ENCODE measurements around the gene RFFL. TPM values are rescaled to one million over a fixed set of nuclear protein-coding genes. Genes with fewer than 3 reads are reported as not detected.

RFFL gene
- total RNA-seq, 1 experiment from 2014 or later = 37.7 TPM

DNA sequence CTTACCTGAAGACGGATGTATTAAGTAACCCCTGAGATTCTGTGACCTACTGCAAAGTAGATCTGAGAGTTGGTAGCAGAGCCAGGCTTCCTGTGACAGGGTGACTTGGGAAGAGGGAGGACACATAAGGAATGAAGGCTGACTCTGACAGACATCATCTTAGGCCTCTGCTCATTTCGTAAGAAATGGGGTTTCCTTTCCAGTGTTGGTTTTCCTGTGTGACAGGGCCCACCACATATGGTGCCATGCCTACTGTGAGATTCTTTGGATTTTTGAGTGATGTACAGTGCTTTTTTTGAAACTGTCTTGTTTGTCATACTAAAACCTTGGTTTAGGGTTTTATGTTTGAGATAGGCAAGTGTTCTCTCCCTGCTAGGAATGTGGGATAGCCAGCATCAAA, 70.5 kb downstream of the RFFL start:
- no peaks in the 10 kb centered on the region for H3K9me2 ChIP-seq (replicated peaks; ENCODE audit: low read length)
- ChIA-PET CTCF (no interaction called here), POLR2A (ENCODE audit: unreplicated experiment) (no interaction called here)
- H3K4me2 ChIP-seq (ENCODE audit: low read length) = no peak overlapping the region
- H3K9me3 ChIP-seq (ENCODE audit: low read length) = no peaks in the 10 kb centered on the region
- BruUV-seq (replicated peaks) = no TSS peak
- no peak overlapping the region for H3K9ac ChIP-seq (ENCODE audit: low read length)
- H3K27ac ChIP-seq (ENCODE audit: low read length) = no peak overlapping the region
- peaks cover 8% of the 10 kb centered on the region for H3K36me3 ChIP-seq (ENCODE audit: low read depth, low read length)
- no peaks in the 10 kb centered on the region for H3K79me2 ChIP-seq (ENCODE audit: low read length)
- no peak overlapping the region for H3K4me3 ChIP-seq (ENCODE audit: low read length)
- no peak for ATAC-seq
- H3K4me1 ChIP-seq (ENCODE audit: insufficient read depth, low read length) = no peaks in the 10 kb centered on the region
- DNase-seq = no peak
- no peaks in the 10 kb centered on the region for H4K20me1 ChIP-seq (ENCODE audit: low read length)
- H3K27me3 ChIP-seq (ENCODE audit: low read length) = no peaks in the 10 kb centered on the region
- no peaks in the 10 kb centered on the region for H3F3A ChIP-seq (ENCODE audit: low read length, unreplicated experiment)
- intact Hi-C loops (cut with micrococcal nuclease) = no loop called here
- H2AFZ ChIP-seq (ENCODE audit: low read length) = no peak overlapping the region
- no peak for TF ChIP-seq EZH2phosphoT487 (IDR thresholded peaks at IDR 0.05; ENCODE audit: borderline replicate concordance, low read length)
- TF ChIP-seq, protein P1, sequence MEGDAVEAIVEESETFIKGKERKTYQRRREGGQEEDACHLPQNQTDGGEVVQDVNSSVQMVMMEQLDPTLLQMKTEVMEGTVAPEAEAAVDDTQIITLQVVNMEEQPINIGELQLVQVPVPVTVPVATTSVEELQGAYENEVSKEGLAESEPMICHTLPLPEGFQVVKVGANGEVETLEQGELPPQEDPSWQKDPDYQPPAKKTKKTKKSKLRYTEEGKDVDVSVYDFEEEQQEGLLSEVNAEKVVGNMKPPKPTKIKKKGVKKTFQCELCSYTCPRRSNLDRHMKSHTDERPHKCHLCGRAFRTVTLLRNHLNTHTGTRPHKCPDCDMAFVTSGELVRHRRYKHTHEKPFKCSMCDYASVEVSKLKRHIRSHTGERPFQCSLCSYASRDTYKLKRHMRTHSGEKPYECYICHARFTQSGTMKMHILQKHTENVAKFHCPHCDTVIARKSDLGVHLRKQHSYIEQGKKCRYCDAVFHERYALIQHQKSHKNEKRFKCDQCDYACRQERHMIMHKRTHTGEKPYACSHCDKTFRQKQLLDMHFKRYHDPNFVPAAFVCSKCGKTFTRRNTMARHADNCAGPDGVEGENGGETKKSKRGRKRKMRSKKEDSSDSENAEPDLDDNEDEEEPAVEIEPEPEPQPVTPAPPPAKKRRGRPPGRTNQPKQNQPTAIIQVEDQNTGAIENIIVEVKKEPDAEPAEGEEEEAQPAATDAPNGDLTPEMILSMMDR (conservative IDR thresholded peaks at IDR 0.05; ENCODE audit: low read depth, low read length) = no peak
- TF ChIP-seq EZH2 (IDR thresholded peaks at IDR 0.05; ENCODE audit: low read length, unreplicated experiment) = no peak

- intact Hi-C loops (cut with micrococcal nuclease) = no loop called here
- peaks cover 3% of the 10 kb centered on the region for H3K36me3 ChIP-seq (ENCODE audit: low read depth, low read length)
- TF ChIP-seq, protein P1 (conservative IDR thresholded peaks at IDR 0.05; ENCODE audit: low read depth, low read length) = no peak
- TF ChIP-seq EZH2phosphoT487 (IDR thresholded peaks at IDR 0.05; ENCODE audit: borderline replicate concordance, low read length) (no peak), EZH2 (IDR thresholded peaks at IDR 0.05; ENCODE audit: low read length, unreplicated experiment) (no peak)
- H3F3A ChIP-seq (ENCODE audit: low read length, unreplicated experiment) = no peaks in the 10 kb centered on the region
- ChIA-PET POLR2A (ENCODE audit: unreplicated experiment) (no interaction called here), CTCF (no interaction called here)
- peaks cover 8% of the 10 kb centered on the region for H3K4me1 ChIP-seq (ENCODE audit: insufficient read depth, low read length)
- no peak overlapping the region for H3K4me2 ChIP-seq (ENCODE audit: low read length)
- H4K20me1 ChIP-seq (ENCODE audit: low read length) = no peaks in the 10 kb centered on the region
- ATAC-seq = no peak
- H3K4me3 ChIP-seq (ENCODE audit: low read length) = no peak overlapping the region
- no peaks in the 10 kb centered on the region for H3K27me3 ChIP-seq (ENCODE audit: low read length)
- H3K9me2 ChIP-seq (replicated peaks; ENCODE audit: low read length) = no peaks in the 10 kb centered on the region
- no TSS peak for BruUV-seq (replicated peaks)
- no peak overlapping the region for H3K27ac ChIP-seq (ENCODE audit: low read length)
- no peak overlapping the region for H3K9ac ChIP-seq (ENCODE audit: low read length)
- H3K79me2 ChIP-seq (ENCODE audit: low read length) = no peaks in the 10 kb centered on the region
- H3K9me3 ChIP-seq (ENCODE audit: low read length) = no peaks in the 10 kb centered on the region
- no peak overlapping the region for H2AFZ ChIP-seq (ENCODE audit: low read length)
- no peak for DNase-seq
These were observed 71.9 kb downstream of the RFFL start for GRCh38 chr17:34991606-34992005.

- intact Hi-C loops (cut with micrococcal nuclease) = no loop called here
- POLR2A ChIA-PET (ENCODE audit: unreplicated experiment) = no interaction called here
- no peak overlapping the region for H3K27ac ChIP-seq (ENCODE audit: low read length)
- H3K27me3 ChIP-seq (ENCODE audit: low read length) = no peaks in the 10 kb centered on the region
- peaks cover 3% of the 10 kb centered on the region for H3K36me3 ChIP-seq (ENCODE audit: low read depth, low read length)
- no TSS peak for BruUV-seq (replicated peaks)
- DNase-seq (no peak), ATAC-seq (no peak)
- no peak overlapping the region for H3K4me3 ChIP-seq (ENCODE audit: low read length)
- no peak overlapping the region for H2AFZ ChIP-seq (ENCODE audit: low read length)
- no peak for TF ChIP-seq EZH2 (IDR thresholded peaks at IDR 0.05; ENCODE audit: low read length, unreplicated experiment)
- TF ChIP-seq, protein P1 (conservative IDR thresholded peaks at IDR 0.05; ENCODE audit: low read depth, low read length) = no peak
- no peak for TF ChIP-seq EZH2phosphoT487 (IDR thresholded peaks at IDR 0.05; ENCODE audit: borderline replicate concordance, low read length)
- no peaks in the 10 kb centered on the region for H4K20me1 ChIP-seq (ENCODE audit: low read length)
- no peak overlapping the region for H3K9ac ChIP-seq (ENCODE audit: low read length)
- H3K9me2 ChIP-seq (replicated peaks; ENCODE audit: low read length) = no peaks in the 10 kb centered on the region
- CTCF ChIA-PET = no interaction called here
- H3K79me2 ChIP-seq (ENCODE audit: low read length) = no peaks in the 10 kb centered on the region
- no peaks in the 10 kb centered on the region for H3K9me3 ChIP-seq (ENCODE audit: low read length)
- peaks cover 8% of the 10 kb centered on the region for H3K4me1 ChIP-seq (ENCODE audit: insufficient read depth, low read length)
- H3K4me2 ChIP-seq (ENCODE audit: low read length) = no peak overlapping the region
- no peaks in the 10 kb centered on the region for H3F3A ChIP-seq (ENCODE audit: low read length, unreplicated experiment)
These were observed 72.6 kb downstream of the RFFL start for GRCh38 chr17:34990921-34991365.

All from PC-3 (cell line).